ENCODE data around the gene GRID2. TPM values are rescaled to one million over a fixed set of nuclear protein-coding genes. Genes with fewer than 3 reads are reported as not detected.

GRID2 gene
- total RNA-seq, 1 donor from 2014 or later = not detected

- TF ChIP-seq CTCF (IDR thresholded peaks at IDR 0.05) = no peak
- H3K4me1 Mint-ChIP-seq (ENCODE audit: unreplicated experiment) = no peaks in the 10 kb centered on the region
- H3K9me3 Mint-ChIP-seq (ENCODE audit: unreplicated experiment) = no peaks in the 10 kb centered on the region
- DNase-seq (ENCODE audit: extremely low spot score, unreplicated experiment) = no peak
- H3K27ac Mint-ChIP-seq (ENCODE audit: unreplicated experiment) = no peak overlapping the region
- no peak overlapping the region for H3K4me3 Mint-ChIP-seq (ENCODE audit: unreplicated experiment)
- H3K36me3 Mint-ChIP-seq (ENCODE audit: unreplicated experiment) = no peaks in the 10 kb centered on the region
- peaks cover 5% of the 10 kb centered on the region for H3K27me3 Mint-ChIP-seq (ENCODE audit: unreplicated experiment)
Observed at GRCh38 chr4:92641409-92641808, 337.6 kb downstream of the GRID2 start.

GRCh38 chr4:92646826-92647225 lies 343.1 kb downstream of the GRID2 start:
- Mint-ChIP-seq H3K36me3 (ENCODE audit: unreplicated experiment) (no peaks in the 10 kb centered on the region), H3K9me3 (ENCODE audit: unreplicated experiment) (no peaks in the 10 kb centered on the region), H3K4me3 (ENCODE audit: unreplicated experiment) (no peak overlapping the region), H3K4me1 (ENCODE audit: unreplicated experiment) (no peaks in the 10 kb centered on the region), H3K27me3 (ENCODE audit: unreplicated experiment) (peaks cover 5% of the 10 kb centered on the region), H3K27ac (ENCODE audit: unreplicated experiment) (no peak overlapping the region)
- no peak for TF ChIP-seq CTCF (IDR thresholded peaks at IDR 0.05)
- no peak for DNase-seq (ENCODE audit: extremely low spot score, unreplicated experiment)

GRCh38 chr4:92651536-92651935 lies 347.8 kb downstream of the GRID2 start:
- no peaks in the 10 kb centered on the region for H3K9me3 Mint-ChIP-seq (ENCODE audit: unreplicated experiment)
- H3K4me3 Mint-ChIP-seq (ENCODE audit: unreplicated experiment) = no peak overlapping the region
- no peak for TF ChIP-seq CTCF (IDR thresholded peaks at IDR 0.05)
- no peaks in the 10 kb centered on the region for H3K4me1 Mint-ChIP-seq (ENCODE audit: unreplicated experiment)
- no peak overlapping the region for H3K27ac Mint-ChIP-seq (ENCODE audit: unreplicated experiment)
- no peaks in the 10 kb centered on the region for H3K36me3 Mint-ChIP-seq (ENCODE audit: unreplicated experiment)
- no peaks in the 10 kb centered on the region for H3K27me3 Mint-ChIP-seq (ENCODE audit: unreplicated experiment)
- DNase-seq (ENCODE audit: extremely low spot score, unreplicated experiment) = no peak

GRCh38 chr4:92654084-92654483 lies 350.3 kb downstream of the GRID2 start:
- Mint-ChIP-seq H3K27ac (ENCODE audit: unreplicated experiment) (no peak overlapping the region), H3K4me3 (ENCODE audit: unreplicated experiment) (no peak overlapping the region), H3K4me1 (ENCODE audit: unreplicated experiment) (no peaks in the 10 kb centered on the region), H3K27me3 (ENCODE audit: unreplicated experiment) (no peaks in the 10 kb centered on the region), H3K9me3 (ENCODE audit: unreplicated experiment) (no peaks in the 10 kb centered on the region), H3K36me3 (ENCODE audit: unreplicated experiment) (no peaks in the 10 kb centered on the region)
- no peak for DNase-seq (ENCODE audit: extremely low spot score, unreplicated experiment)
- TF ChIP-seq CTCF (IDR thresholded peaks at IDR 0.05) = no peak

GRCh38 chr4:92657695-92658094 lies 353.9 kb downstream of the GRID2 start:
- H3K4me3 Mint-ChIP-seq (ENCODE audit: unreplicated experiment) = no peak overlapping the region
- H3K36me3 Mint-ChIP-seq (ENCODE audit: unreplicated experiment) = no peaks in the 10 kb centered on the region
- TF ChIP-seq CTCF (IDR thresholded peaks at IDR 0.05) = no peak
- H3K27me3 Mint-ChIP-seq (ENCODE audit: unreplicated experiment) = peaks cover 2% of the 10 kb centered on the region
- no peaks in the 10 kb centered on the region for H3K9me3 Mint-ChIP-seq (ENCODE audit: unreplicated experiment)
- no peaks in the 10 kb centered on the region for H3K4me1 Mint-ChIP-seq (ENCODE audit: unreplicated experiment)
- H3K27ac Mint-ChIP-seq (ENCODE audit: unreplicated experiment) = no peak overlapping the region
- DNase-seq (ENCODE audit: extremely low spot score, unreplicated experiment) = no peak
